Thyroid gland (tissue), 4 donors: ENCODE results near the gene LRRN4CL.

Source experiments
- CTCF ChIP-seq, 6 experiments: fragments of 200-600 bp in 3 of 6; fragments of 450-650 bp in 3 of 6; sonication (generic) in 3 of 6; IDR thresholded peaks; one replicate each; pipeline ENCODE4 v1.5.1; 2016 to 2019; ENCODE audit warnings: antibody characterized with exemption in 6 of 6, mild to moderate bottlenecking in 2 of 6, inconsistent platforms in 1 of 6, moderate library complexity in 1 of 6
- POLR2A ChIP-seq, 2 donors: fragments of 450-650 bp; IDR thresholded peaks; one replicate each; pipeline ENCODE4 v1.6.1; 2017; ENCODE audit warnings: antibody characterized with exemption in 2 of 2, mild to moderate bottlenecking in 2 of 2, moderate library complexity in 1 of 2

- no peak for TF ChIP-seq POLR2A (IDR thresholded peaks at IDR 0.05)
- TF ChIP-seq CTCF (IDR thresholded peaks at IDR 0.05): no peak
Measured at GRCh38 chr11:62688491-62688890, 839 bp downstream of the LRRN4CL start.
